Activated T-cell treated with anti-CD3 and anti-CD28 coated beads for 1 hour (primary cell): ENCODE data around the gene FAM174C.

Experiments used
- DNase-seq: peaks from one replicate; pipeline ENCODE4 v3.0.0-alpha.2; 2020; ENCODE audit warnings: low read depth

The FAM174C gene

DNA sequence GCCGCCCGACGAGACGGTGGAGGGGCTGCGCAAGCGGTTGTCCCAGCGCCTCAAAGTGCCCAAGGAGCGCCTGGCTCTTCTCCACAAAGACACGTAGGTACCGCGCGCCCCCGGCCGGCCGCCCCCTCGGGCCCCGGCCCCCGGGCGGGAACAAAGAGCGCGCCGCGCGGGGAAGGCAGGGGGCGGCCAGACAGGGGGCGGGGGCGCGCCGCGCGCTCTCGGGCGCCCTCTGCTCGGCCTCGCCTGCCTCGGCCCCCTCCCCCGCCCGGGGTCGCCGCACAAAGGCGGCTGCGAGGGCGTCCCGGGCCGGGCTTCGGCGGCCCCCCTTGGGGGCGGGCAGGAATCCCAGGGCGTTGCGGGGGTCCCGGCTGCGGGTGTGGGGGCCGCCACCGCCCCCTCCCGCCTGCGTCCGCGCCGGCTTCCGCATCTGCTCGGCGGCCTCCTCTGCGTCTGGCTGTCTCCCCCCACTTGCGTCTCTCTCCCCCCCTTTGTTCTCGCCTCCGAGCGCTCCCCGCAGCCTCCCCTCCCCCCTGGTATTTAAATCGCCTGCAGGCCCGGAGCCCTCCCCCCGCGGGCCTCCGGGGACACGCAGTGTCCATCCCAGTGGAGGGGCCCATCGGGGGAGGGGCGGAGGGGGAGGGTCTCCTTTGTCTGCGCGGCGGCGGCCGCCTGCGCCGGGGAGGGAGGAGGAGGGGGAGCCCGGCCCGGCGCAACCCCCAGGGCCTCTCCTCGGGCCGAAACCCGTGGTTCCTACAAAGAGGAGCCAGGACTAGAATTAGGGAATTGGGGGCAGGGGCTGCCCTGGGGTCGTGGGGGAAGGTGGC, 24.7 kb upstream of the FAM174C start:
- peak; percentile 48 for DNase-seq

DNA sequence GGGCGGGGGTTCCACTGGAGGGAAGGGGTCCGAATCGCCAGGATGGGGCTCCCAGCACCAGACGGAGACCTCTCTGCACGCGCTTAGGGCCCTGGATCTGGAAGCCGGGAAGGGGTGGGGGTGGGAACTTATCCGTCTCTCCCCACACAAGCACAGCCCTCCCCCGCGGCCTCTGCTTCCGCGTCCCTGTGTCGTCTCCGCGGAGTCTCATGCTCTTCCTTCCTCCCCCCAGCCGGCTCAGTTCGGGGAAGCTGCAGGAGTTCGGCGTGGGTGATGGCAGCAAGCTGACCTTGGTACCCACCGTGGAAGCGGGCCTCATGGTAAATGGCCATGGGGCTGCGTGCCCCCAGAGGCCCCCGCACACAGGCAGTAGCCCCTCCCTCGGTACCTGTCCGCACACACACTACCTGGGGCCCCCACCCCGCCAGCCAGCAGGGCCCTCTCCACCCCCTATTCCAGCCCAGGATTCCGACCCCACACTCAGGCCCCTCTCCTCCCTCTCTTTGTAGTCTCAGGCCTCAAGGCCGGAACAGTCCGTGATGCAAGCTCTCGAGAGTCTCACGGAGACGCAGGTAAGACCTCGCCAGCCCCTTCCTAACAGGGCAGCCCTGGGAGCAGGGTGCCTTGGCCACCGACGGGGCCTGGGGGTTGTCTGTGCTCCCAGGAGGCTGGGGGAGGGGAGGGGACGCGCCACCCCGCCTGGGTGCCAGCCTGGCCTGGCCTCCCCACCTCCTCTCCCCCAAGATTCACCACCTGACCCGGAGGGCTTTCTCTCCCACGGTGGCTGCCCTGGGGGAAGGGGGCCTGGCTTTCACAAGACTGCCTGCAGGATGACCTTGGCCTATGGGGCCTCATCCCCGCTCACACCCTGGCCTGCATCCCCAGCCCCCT, 23.8 kb upstream of the FAM174C start:
- DNase-seq: peak; percentile 65

DNA sequence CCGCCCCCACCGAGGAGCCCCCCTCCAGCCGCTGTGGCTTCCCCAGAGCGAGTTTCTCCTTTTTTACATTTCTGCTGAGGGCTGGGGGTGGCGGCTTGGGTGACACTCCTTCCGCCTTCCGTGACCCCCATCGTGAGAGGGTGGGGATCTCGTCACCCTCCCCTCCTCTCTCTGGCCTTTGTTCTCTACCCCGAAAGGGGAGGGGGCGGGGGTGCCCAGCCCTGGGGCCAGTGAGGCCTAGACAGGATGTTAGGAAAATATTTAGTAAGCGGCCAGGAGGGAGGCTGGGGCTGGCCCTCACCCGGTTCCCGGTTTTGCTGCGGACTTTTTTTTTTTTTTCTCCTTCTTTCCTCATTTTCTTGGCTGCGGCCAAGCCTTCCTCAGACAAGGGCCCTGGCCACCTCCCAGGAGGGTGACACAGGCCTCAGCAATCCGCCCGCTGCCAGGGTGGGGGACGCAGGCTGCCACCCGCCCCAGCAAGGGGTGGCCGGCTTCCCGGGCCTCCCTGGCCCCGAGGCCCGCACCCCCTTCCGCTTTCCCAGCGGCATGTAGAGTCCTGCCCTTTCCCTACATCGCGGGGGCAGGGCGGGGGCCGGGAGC, 23.0 kb upstream of the FAM174C start:
- peak; percentile 47 for DNase-seq

DNA sequence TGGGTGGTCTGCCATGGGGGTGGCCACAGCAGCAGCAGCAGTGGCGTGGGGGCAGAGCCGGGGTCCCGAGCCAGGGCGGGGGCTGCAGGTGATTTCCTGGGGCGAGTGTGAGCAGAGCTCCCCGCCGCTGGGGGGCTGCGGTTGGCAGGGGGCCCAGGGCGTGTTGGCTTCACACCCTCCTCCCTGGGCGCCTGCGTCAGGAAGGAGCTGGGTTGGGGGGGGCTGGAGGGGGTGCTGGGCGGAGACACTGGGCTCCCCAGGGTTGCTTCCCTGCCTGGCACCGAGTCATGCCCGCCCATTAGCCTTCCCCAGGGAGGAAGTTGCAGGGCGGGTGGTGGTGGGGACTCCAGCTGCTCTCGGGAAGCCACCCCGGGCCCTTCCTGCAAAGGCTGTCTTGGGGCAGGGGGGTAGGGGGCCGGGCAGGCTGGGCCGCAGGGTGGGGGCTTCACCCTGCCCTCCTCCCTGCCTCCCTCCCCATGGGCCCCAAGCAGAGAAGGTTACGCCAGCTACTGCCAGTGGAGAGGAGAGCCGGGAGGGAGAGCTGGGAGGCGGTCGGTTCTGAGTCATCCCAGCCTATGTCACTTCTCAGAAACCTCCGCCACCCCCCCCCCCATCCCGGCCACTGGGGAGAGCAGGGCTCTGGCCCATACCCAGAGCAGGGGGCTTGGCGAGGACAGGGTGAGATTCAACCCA, 22.4 kb upstream of the FAM174C start:
- peak; percentile 61 for DNase-seq

DNA sequence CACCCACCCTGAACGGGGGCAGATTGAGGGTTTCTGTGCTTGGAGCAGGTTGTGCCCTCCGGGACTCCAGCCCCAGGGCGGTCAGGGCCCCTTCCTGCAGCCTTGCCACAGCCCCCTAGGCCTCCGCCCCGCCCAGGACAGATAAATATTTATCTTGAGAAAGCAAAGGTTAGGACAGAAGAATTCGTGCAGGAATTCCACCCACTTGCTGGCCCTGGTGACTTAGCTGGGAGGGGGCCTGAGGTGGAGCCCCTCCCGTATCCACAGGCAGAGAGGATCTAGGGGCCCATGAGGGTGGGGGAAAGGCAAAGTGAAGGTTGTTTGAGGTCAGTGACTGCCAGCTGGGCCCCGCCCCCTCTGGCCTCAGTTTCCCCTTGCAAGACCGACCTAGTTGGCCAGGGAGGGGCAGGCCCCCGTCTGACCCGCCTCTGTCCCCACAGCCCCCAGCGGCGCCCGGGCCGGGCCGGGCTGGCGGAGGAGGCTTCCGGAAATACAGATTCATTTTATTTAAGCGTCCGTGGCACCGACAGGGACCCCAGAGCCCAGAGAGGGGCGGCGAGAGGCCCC, 21.7 kb upstream of the FAM174C start:
- no peak for DNase-seq

DNA sequence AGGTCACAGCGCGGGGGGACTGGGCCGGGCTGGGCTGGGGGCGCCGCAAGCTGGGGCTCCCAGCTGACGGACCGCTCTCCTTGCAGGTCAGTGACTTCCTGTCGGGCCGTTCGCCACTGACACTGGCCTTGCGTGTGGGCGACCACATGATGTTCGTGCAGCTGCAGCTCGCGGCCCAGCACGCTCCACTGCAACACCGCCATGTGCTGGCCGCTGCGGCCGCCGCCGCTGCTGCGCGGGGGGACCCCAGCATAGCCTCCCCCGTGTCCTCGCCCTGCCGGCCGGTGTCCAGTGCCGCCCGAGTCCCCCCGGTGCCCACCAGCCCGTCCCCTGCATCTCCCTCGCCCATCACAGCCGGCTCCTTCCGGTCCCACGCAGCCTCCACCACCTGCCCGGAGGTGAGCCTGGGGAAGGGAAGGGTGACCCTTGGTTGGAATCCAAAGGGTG, 21.2 kb upstream of the FAM174C start:
- DNase-seq: no peak

DNA sequence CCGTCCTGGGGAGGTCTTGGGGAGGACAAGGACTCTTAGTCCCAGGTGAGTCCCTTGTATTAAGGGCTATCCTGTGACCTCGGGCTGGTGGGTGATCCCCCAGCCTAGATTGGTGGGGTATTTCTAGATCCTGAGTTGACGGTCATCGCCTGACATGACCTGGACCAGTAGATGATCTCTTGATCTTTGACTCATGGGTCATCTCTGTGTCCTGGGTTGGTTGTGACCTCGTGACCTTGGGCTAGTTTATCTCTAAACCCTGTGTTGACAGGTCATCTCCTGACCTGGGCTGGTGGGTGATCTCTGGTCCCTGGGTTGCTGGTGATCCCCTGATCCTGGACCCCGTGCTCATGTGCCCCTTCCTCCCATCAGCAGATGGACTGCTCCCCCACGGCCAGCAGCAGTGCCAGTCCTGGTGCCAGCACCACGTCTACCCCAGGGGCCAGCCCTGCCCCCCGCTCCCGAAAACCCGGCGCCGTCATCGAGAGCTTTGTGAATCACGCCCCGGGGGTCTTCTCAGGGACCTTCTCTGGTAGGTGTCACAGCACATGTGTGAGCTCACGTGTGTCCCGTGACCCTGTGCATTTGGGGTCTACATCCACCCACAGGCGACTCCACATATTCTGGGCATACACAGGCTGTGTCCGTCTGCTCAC, 20.7 kb upstream of the FAM174C start:
- no peak for DNase-seq

DNA sequence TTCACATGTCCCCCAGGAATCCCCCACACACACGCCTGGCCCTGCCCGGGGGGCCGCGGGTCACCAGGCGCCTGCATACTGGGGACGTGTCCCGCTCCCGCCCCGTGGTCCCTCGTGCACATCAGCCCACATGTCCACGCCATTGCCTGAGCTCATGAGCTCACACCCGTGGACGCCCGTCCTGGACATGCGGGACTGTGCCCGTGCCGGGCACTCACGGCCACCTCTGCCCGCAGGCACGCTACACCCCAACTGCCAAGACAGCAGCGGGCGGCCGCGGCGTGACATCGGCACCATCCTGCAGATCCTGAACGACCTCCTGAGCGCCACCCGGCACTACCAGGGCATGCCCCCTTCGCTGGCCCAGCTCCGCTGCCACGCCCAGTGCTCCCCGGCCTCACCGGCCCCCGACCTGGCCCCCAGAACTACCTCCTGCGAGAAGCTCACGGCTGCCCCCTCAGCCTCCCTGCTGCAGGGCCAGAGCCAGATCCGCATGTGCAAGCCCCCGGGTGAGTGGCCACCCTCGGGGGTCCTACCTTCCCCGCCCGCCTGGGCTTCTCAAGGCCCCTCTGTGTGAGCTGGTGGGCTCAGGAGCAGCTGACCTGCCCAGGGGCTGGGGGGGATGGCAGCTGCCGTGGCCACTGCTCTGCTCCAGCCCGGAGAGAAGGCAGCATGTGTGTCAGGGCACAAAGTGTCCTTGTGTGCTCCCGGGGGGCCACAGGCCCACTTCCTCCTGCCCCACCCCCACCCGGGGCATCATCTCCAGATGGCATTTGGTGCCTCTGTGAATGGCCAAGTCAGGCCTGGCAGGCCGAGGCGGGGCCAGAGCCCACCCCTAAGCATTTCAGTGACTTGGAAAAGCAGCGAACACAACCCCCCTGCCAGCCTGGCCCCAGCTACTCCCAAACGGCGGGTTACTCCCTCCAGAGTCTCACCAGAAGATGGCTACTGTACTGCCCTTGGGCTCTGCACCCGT, 19.9 kb upstream of the FAM174C start:
- DNase-seq: no peak

DNA sequence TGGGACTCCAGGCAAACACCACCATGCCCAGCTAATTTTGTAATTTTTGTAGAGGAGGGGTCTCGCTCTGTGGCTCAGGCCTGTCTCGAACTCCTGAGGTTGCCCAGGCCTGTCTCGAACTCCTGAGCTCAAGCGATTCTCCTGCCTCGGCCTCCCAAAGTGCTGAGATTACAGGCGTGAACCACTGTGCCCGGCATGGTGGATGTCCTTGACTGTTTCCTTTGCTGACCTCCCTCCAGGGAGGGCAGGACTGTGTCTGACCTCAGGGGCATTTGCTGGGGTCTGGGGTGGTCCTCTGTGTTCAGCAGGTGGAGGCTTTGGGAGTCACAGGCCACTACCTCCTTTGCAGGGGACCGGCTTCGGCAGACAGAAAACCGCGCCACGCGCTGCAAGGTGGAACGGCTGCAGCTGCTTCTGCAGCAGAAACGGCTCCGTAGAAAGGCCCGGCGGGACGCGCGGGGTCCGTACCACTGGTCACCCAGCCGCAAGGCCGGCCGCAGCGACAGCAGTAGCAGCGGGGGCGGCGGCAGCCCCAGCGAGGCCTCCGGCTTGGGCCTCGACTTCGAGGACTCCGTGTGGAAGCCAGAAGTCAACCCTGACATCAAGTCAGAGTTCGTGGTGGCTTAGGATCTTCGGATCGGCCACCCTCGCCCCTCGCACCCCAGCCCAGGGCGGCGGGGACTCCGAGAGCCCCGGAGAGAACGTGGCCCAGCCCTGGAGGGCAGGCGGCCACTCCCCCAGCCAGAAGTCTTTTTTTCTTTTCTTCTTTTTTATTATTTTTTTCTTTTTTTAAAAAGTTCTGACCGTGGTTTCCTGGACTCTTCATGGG, 18.5 kb upstream of the FAM174C start:
- no peak for DNase-seq

DNA sequence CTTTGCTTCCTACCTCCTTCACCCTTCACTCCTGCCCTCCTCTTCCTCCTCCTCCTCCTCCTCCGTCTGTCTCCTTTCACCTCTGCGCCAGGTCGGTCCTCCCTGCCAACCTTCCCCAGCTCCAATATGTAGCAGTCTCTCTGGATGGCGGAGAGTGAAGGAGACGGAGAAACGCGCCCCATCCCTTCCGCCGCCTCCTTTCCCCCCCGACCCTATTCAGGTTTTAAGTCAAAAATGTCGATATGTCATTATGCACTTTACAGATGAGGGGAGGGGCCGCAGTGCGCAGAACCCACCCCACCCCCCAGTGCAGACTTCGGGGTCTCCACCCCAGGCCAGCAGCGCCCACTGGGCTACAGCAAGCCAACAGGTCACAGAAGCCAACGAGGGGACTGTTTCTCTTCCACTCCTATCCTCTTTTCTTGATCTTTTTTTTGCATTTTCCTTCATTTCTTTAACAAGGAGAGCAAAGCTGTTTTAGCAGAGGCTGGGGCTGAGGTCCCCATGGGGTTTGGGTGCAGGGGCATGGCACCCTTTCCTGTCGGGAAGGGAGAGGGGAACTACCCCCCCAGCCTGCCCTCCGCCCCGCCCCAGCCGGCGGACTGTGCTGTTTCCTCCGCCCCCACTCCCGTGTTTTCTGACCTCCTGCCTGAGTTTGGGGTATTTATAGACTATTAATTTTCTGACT, 17.7 kb upstream of the FAM174C start:
- DNase-seq: no peak

DNA sequence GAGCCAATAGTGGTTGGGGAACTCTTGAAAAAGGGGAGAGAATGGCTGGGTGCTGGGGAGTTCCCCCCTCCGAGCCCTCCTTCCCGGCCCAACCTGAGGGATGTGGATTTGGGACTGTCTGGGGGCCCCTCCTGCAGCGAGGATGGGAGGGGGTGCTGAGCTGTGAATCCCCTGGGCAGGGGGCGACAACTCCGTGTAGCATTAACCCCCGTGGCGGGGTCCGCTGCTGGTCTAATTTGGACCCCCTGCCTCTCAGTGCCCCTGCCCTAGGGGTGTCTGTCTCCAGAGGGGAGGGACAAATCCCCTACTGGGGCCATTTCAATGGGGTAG, 17.2 kb upstream of the FAM174C start:
- DNase-seq: no peak

DNA sequence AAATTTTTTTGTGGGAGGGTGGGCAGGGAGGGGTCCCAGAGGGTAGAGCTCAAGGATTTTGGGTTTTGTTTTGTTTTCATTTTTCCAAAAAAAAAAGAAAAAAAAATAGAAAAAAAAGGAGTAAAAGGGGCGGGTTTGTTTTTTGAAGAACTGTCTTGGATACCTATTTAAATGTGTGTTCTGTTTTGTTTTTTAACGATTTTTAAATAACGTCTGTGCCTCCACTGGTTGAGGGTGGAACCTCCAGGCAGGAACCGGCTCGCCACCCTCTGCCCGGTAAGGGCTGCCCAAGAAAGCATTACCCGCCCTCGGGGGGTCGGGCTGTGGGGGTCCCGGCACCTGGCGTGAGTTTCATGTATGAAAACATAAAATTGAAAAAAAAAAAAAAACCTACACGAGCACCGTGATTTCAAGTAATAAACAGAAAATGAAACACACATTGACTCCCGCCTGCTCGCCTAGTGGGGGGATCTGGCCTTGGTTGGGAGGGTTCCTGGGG, 16.6 kb upstream of the FAM174C start:
- DNase-seq: no peak

DNA sequence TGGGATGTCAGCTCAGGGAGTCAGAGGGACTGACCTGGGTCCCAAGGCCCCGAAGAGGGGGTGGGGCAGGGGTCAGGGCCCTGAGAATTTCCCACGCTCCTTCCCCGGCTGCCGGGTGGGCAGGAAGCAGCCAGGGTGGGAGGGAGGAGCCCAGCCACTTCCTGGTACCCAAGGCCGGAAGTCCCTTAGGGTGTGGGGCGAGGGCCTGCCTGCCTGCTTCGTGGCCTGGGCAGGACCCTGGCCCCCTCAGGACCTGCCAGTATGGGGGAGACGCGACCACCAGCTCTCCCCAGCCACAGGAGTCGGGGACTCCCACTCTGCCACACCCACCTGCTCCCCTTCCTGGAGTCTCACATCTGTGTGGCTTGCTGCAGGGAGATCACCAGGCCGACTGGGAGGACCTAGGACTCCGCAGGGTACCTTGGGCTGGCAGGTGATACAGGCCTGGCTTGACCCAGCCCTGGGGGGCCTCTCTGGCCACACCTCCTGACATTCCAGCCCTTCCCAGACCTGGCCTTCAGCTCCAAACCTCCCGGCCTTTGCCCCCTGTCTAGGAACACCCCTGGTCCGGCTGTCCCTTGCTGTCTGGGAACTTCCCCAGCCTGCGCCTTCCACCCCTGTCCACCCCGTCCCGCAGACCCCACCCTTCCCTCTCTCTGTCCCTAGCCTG, 16.0 kb upstream of the FAM174C start:
- DNase-seq: peak; percentile 50

DNA sequence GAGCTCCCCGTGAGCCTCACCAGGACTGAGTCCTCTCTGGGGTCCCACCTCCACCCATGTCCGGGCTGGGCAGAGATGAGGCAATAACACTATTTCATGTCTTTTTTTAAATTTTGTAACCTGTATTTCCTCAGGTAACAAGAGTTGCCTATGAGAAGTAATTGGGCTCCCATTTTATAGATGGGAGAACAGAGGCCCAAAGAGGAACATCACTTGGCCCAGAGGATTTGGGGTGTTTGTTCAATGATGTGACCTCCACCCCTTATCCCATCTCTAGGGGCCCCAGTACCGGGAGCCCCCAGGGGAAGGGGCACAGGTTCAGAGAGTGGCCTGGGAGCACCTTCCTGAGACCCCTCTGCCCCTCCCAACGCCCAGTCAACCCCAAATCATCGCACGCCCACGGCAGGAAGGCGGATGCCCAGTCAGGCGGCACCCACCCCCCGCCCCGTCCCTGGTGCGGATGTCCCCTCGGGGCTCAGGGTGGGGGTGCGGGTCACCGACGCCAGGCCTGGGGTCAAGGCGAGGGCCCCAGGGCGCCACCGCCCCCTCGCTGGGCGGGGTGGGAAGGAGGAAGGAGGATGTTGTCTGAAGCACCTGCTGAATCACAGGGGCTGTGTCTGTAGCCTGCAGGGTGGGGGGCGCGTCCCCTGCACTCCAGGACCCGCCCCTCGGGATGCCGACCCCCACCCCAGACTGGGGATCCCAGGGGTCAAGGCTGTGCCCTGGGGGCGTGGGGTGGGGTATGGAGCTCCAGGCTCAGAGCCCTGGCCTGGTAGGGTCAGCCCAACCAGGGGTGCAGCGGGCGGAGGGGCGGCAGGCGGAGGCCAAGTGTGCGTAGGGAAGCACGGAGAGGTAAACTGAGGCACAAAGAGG, 15.2 kb upstream of the FAM174C start:
- no peak for DNase-seq

DNA sequence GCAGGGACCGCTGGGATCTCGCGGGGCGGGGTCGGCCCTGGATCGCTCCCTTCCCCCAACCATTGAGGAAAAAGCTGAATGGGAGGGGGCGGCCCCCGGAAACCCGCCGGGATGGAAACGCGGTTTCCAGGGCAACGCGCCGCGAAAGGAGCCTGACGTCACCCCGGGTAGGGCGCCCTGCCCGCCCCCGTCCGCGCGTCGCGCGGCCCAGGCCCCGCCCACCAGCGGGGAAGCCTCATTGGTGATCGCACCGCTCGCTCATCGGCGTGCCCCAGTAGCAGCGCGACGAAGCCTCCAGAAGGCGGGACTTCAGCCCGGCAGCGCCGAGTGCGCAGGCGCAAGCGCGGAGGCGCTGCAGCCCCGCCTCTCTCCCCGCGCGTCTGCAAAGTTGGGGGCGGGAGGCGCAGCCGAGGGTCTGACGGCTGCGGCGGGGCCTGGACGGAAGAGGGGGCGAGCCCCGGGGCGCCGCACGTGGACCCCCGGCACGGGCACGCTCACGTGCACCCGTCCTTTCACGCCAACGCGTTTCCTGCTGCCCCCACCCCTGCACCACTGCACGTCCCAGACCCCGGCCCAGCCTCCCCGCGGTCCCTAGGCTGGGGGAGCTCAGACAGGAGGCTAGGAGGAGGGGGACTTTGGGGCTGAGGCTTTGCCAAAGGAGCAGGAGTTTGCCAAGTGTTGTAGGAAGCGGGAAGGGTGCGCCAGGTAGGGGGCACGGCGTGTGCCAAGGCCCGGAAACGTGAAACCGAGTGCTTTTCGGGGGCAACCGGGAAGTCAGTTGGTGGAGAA, 14.4 kb upstream of the FAM174C start:
- DNase-seq: peak; percentile 96

DNA sequence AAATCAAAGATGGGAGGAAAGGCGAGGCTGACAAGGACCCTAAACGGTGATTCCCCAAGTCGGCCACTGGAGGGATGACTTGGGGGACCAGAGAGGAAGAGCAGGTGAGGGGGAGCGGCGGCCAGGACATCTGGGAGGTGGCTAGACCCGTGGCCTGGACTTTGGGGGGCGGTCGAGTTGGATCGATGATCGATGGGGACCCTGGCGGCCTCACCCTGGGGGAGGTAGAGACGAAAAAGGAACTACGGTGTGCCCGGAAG, 13.9 kb upstream of the FAM174C start:
- no peak for DNase-seq
